Sigmoid colon (tissue), 4 donors: ENCODE results near the gene DNAAF1.

Experiments used
- CTCF ChIP-seq, 4 experiments: fragments of 450-650 bp in 3 of 4; fragments of 200-600 bp in 1 of 4; IDR thresholded peaks; one replicate each; pipeline ENCODE4 v1.5.1; 2016 to 2019; ENCODE audit warnings: antibody characterized with exemption in 4 of 4, mild to moderate bottlenecking in 3 of 4, moderate library complexity in 2 of 4
- POLR2A ChIP-seq, 2 donors: fragments of 450-650 bp; IDR thresholded peaks; one replicate each; pipeline ENCODE4 v1.6.1; 2016; ENCODE audit warnings: antibody characterized with exemption in 2 of 2, mild to moderate bottlenecking in 2 of 2, moderate library complexity in 2 of 2
- POLR2AphosphoS5 ChIP-seq, 4 donors: sonication (generic); formaldehyde crosslinking; IDR thresholded peaks; one replicate each; pipeline ENCODE4 v1.6.1; 2017; ENCODE audit warnings: antibody characterized with exemption in 4 of 4

- TF ChIP-seq CTCF (IDR thresholded peaks at IDR 0.05) (no peak), POLR2A (IDR thresholded peaks at IDR 0.05) (no peak), POLR2AphosphoS5 (IDR thresholded peaks at IDR 0.05) (no peak)
Observed at GRCh38 chr16:84225126-84225525, 80.0 kb downstream of the DNAAF1 start.
